MCF 10A (cell line): Measurements from ENCODE around the gene CASP2. TPM values are rescaled to one million over a fixed set of nuclear protein-coding genes. Genes with fewer than 3 reads are reported as not detected.

Source experiments
- BruUV-seq: library from RNA; stranded (reverse); fragments of 400-500 nt; replicated peaks from 2 replicates; lab custom pipeline; 2021; lab: Mats Ljungman, UMichigan
- CTCF ChIA-PET: fragments of 300-600 bp; sonication (Branson Sonifier 250); formaldehyde crosslinking; extraction: SDS; loops from one replicate; lab custom pipeline; 2021; ENCODE audit warnings: antibody characterized with exemption, inconsistent platforms; lab: Yijun Ruan, JAX
- POLR2A ChIA-PET: fragments of 300-600, 350-650 bp; sonication (Branson Sonifier 250); formaldehyde crosslinking; extraction: SDS; loops from one replicate; lab custom pipeline; 2020; ENCODE audit warnings: antibody characterized with exemption, inconsistent platforms; lab: Yijun Ruan, JAX
- DNase-seq: peaks from one replicate; pipeline ENCODE4 v3.0.0-alpha.2; 2018; ENCODE audit not compliant: unreplicated experiment
- H3K27ac Mint-ChIP-seq: one replicate; pipeline ENCODE4 v1.8.0; 2022; ENCODE audit warnings: mild to moderate bottlenecking, low read depth, mixed read lengths; ENCODE audit not compliant: unreplicated experiment
- H3K27me3 Mint-ChIP-seq: one replicate; pipeline ENCODE4 v1.8.0; 2022; ENCODE audit warnings: mixed read lengths; ENCODE audit not compliant: insufficient read depth, unreplicated experiment
- H3K36me3 Mint-ChIP-seq: one replicate; pipeline ENCODE4 v1.8.0; 2022; ENCODE audit warnings: mild to moderate bottlenecking, moderate library complexity, mixed read lengths; ENCODE audit not compliant: insufficient read depth, unreplicated experiment
- H3K4me1 Mint-ChIP-seq: one replicate; pipeline ENCODE4 v1.8.0; 2022; ENCODE audit warnings: mixed read lengths; ENCODE audit not compliant: insufficient read depth, unreplicated experiment
- H3K4me3 Mint-ChIP-seq: one replicate; pipeline ENCODE4 v1.8.0; 2022; ENCODE audit warnings: mild to moderate bottlenecking, moderate library complexity, mixed read lengths; ENCODE audit not compliant: unreplicated experiment
- H3K9me3 Mint-ChIP-seq: one replicate; pipeline ENCODE4 v1.8.0; 2022; ENCODE audit warnings: mixed read lengths; ENCODE audit not compliant: unreplicated experiment
- intact Hi-C: fragments of 100-400 bp; cut with micrococcal nuclease; formaldehyde crosslinking; loops from 2 replicates; pipeline ENCODE4 v1.14.1; 2022
- total RNA-seq: library from RNA; stranded (reverse); gene quantifications from 2 replicates; pipeline ENCODE4 v1.2.3, GENCODE V29; 2022
- TF ChIP-seq, protein P1 (sequence below): fragments of 200-600 bp; IDR thresholded peaks from one replicate; pipeline ENCODE4 v1.8.0; 2022; ENCODE audit warnings: antibody characterized with exemption, mild to moderate bottlenecking; ENCODE audit not compliant: unreplicated experiment

CASP2 gene
- total RNA-seq, 1 experiment from 2014 or later = 15.1 TPM

DNA sequence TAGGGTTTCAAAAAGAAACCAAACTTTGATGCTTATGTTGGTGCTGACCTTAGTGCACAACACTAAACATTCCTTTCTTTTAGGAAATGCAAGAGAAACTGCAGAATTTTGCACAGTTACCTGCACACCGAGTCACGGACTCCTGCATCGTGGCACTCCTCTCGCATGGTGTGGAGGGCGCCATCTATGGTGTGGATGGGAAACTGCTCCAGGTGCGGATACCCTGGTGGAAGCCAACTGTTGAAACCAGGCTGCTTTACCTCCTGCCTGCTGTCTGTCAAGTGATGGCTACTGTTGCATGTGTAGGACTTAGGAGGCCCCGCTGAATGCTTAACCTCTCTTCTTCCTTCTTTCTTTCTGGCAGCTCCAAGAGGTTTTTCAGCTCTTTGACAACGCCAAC is 11.7 kb downstream of the CASP2 start:
- peak; percentile 45 for DNase-seq
- Mint-ChIP-seq H3K9me3 (no peaks in the 10 kb centered on the region), H3K4me1 (peaks cover 13% of the 10 kb centered on the region), H3K27ac (no peak overlapping the region), H3K4me3 (no peak overlapping the region), H3K27me3 (no peaks in the 10 kb centered on the region), H3K36me3 (peaks cover 84% of the 10 kb centered on the region)
- intact Hi-C loops = loop anchor here (2.0 kb wide), 1 partner anchor 59 kb away; no protein-coding TSS in a partner anchor
- BruUV-seq = no TSS peak
- ChIA-PET CTCF (interaction anchor here (0.5 to 3.3 kb wide), 33 partner anchors 9 to 1269 kb away, joined by 3 to 30 read pairs (median 4); partner anchors contain the start of genes CASP2, CLCN1 and GSTK1), POLR2A (no interaction called here)
- TF ChIP-seq, protein P1, sequence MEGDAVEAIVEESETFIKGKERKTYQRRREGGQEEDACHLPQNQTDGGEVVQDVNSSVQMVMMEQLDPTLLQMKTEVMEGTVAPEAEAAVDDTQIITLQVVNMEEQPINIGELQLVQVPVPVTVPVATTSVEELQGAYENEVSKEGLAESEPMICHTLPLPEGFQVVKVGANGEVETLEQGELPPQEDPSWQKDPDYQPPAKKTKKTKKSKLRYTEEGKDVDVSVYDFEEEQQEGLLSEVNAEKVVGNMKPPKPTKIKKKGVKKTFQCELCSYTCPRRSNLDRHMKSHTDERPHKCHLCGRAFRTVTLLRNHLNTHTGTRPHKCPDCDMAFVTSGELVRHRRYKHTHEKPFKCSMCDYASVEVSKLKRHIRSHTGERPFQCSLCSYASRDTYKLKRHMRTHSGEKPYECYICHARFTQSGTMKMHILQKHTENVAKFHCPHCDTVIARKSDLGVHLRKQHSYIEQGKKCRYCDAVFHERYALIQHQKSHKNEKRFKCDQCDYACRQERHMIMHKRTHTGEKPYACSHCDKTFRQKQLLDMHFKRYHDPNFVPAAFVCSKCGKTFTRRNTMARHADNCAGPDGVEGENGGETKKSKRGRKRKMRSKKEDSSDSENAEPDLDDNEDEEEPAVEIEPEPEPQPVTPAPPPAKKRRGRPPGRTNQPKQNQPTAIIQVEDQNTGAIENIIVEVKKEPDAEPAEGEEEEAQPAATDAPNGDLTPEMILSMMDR = peak; percentile 43

DNA sequence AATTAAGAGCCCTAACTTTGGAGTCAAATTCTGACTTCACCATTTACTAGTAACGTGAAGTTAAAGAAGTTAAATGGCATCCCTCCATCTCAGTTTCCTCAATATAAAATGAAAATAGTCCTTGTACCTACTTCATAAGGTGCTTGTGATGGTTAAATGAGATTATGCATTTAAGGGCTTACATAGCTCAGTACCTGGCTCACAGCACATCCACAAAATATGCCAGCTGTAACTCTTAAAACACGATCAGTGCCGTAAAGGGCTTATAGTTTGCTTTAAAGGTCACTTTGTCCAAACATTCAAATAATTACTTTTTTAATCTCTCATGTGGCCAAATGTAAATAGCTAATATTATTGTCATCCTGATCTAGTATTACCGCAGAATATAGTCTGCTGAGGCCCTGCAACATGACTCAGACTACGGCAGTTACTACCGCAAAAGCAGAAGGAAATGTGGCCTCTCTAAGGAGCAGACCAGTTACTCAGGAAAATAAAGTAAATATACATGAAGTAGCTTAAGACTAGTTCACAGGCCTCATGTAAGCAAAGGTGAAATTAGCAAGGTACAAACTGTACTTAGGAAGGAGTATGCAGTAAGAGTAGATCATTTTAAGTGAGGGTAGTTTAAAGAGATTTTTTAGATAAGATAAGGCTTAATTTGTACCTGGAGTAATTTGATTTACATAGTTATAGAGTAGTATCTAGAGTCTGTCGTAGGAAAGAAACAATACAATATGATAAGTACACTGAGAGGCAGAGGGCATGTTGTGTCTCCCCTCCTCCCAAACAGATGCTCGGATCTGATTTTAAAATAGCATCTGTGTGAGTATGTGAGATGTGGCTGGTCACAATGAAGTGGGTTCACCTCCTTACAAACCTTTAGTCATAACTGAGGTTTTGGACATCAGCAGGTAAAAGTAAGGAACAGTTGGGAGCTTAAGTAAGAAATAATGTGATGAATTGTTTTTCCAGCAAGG is 13.1 kb downstream of the CASP2 start:
- Mint-ChIP-seq H3K27me3 (no peaks in the 10 kb centered on the region), H3K4me1 (peaks cover 4% of the 10 kb centered on the region), H3K36me3 (peaks cover 84% of the 10 kb centered on the region), H3K4me3 (no peak overlapping the region), H3K27ac (no peak overlapping the region), H3K9me3 (no peaks in the 10 kb centered on the region)
- BruUV-seq = no TSS peak
- TF ChIP-seq, protein P1 = no peak
- ChIA-PET POLR2A (interaction anchor here (1.3 to 1.7 kb wide), 3 partner anchors 9 to 13 kb away, joined by 3 to 6 read pairs (median 6); partner anchors contain the start of gene CASP2), CTCF (interaction anchor here (0.7 to 3.3 kb wide), 7 partner anchors 11 to 212 kb away, joined by 3 to 30 read pairs (median 3); no protein-coding TSS in a partner anchor)
- intact Hi-C loops = loop anchor here (2.0 kb wide), 1 partner anchor 60 kb away; no protein-coding TSS in a partner anchor
- no peak for DNase-seq

DNA sequence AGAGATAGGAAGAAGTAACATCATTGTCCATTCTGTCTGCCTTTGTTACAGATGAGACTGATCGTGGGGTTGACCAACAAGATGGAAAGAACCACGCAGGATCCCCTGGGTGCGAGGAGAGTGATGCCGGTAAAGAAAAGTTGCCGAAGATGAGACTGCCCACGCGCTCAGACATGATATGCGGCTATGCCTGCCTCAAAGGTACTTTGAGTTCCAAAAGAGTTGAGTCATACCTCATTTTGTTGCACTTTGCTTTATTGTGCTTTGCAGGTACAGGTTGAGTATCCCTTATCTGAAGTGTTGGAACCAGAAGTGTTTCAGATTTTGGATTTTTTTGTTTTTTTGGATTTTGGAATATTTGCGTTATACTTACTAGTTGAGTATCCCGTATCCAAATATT is 15.6 kb downstream of the CASP2 start:
- BruUV-seq = no TSS peak
- Mint-ChIP-seq H3K9me3 (no peaks in the 10 kb centered on the region), H3K27me3 (no peaks in the 10 kb centered on the region), H3K36me3 (peaks cover 80% of the 10 kb centered on the region), H3K4me3 (no peak overlapping the region), H3K4me1 (no peaks in the 10 kb centered on the region), H3K27ac (no peak overlapping the region)
- ChIA-PET CTCF (interaction anchor here (0.7 to 3.7 kb wide), 2 partner anchors 63 to 64 kb away, joined by 3 to 30 read pairs; no protein-coding TSS in a partner anchor), POLR2A (no interaction called here)
- DNase-seq = peak; percentile 26
- TF ChIP-seq, protein P1 = no peak
- intact Hi-C loops = no loop called here

DNA sequence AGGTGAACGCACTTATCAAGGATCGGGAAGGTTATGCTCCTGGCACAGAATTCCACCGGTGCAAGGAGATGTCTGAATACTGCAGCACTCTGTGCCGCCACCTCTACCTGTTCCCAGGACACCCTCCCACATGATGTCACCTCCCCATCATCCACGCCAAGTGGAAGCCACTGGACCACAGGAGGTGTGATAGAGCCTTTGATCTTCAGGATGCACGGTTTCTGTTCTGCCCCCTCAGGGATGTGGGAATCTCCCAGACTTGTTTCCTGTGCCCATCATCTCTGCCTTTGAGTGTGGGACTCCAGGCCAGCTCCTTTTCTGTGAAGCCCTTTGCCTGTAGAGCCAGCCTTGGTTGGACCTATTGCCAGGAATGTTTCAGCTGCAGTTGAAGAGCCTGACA is 16.8 kb downstream of the CASP2 start:
- ChIA-PET CTCF (interaction anchor here (0.6 to 3.7 kb wide), 13 partner anchors 9 to 701 kb away, joined by 3 to 30 read pairs (median 5); partner anchors contain the start of gene CLCN1), POLR2A (interaction anchor here (0.6 to 2.5 kb wide), 4 partner anchors 9 to 68 kb away, joined by 3 to 5 read pairs (median 4); partner anchors contain the start of gene GSTK1)
- TF ChIP-seq, protein P1 = no peak
- intact Hi-C loops = loop anchor here (1.0 kb wide), 1 partner anchor 65 kb away; no protein-coding TSS in a partner anchor
- no peak overlapping the region for H3K27ac Mint-ChIP-seq
- H3K4me3 Mint-ChIP-seq = no peak overlapping the region
- DNase-seq = no peak
- H3K27me3 Mint-ChIP-seq = no peaks in the 10 kb centered on the region
- H3K4me1 Mint-ChIP-seq = no peaks in the 10 kb centered on the region
- H3K36me3 Mint-ChIP-seq = peaks cover 72% of the 10 kb centered on the region
- no TSS peak for BruUV-seq
- no peaks in the 10 kb centered on the region for H3K9me3 Mint-ChIP-seq
